Right lobe of liver (tissue), 6 donors: Measurements from ENCODE around the gene NUDT22. TPM values are rescaled to one million over a fixed set of nuclear protein-coding genes. Genes with fewer than 3 reads are reported as not detected.

Experiments
- ATAC-seq, 4 donors: fragments of 200-7000 bp; cut with Tn5 transposase; one replicate each; pipeline ENCODE4 v1.9.1; 2020; ENCODE audit warnings: mild to moderate bottlenecking in 4 of 4, moderate library complexity in 4 of 4
- DNase-seq, 3 donors: peaks; one replicate each; pipeline ENCODE4 v3.0.0-alpha.2; 2020
- H3K27ac ChIP-seq, 3 donors: fragments of 200-600 bp; one replicate each; pipeline ENCODE4 v1.8.0; 2022
- H3K27me3 ChIP-seq, 2 donors: fragments of 200-600 bp; one replicate each; pipeline ENCODE4 v1.8.0; 2022
- H3K36me3 ChIP-seq, 4 donors: fragments of 200-600 bp; sonication (generic) in 1 of 4; one replicate each; pipeline versions ENCODE4 v1.5.1 to v1.8.0; 2017 to 2022; ENCODE audit warnings: control low read depth in 1 of 4
- H3K4me1 ChIP-seq, 4 donors: fragments of 200-600 bp; sonication (generic) in 1 of 4; one replicate each; pipeline versions ENCODE4 v1.5.1 to v1.8.0; 2017 to 2022; ENCODE audit warnings: control low read depth in 1 of 4
- H3K4me3 ChIP-seq, 3 donors: fragments of 200-600 bp; one replicate each; pipeline ENCODE4 v1.8.0; 2022
- H3K9me3 ChIP-seq, 4 donors: fragments of 200-600 bp; sonication (generic) in 1 of 4; one replicate each; pipeline versions ENCODE4 v1.5.1 to v1.8.0; 2017 to 2022; ENCODE audit warnings: control low read depth in 1 of 4
- POLR2A ChIP-seq: fragments of 450-650 bp; IDR thresholded peaks from one replicate; pipeline ENCODE4 v1.6.1; 2017; ENCODE audit warnings: antibody characterized with exemption, mild to moderate bottlenecking
- WGBS: methylation state at CpG from one replicate; pipeline ENCODE4 v1.1.6; 2018; ENCODE audit warnings: low coverage, low lambda C conversion rate; ENCODE audit not compliant: insufficient coverage; ENCODE audit errors: missing lambda C conversion rate; 5-methylcytosine and 5-hydroxymethylcytosine counted together
- intact Hi-C, 2 donors: fragments of 100-400 bp; cut with DNase I; formaldehyde crosslinking; loops; one replicate each; pipeline versions ENCODE4 v1.11.2 to v1.14.1; 2022
- total RNA-seq, 6 experiments: library from RNA; depleted of rRNA in 2 of 6; stranded (reverse); fragments of >200 nt in 2 of 6; fragmentation: NEBNext Ultra II Directional in 3 of 6; extraction: Animal tissue kit (Norgen Biotek cat#: 25700) in 3 of 6; gene quantifications; one replicate each; pipeline versions ENCODE4 v1.1.0 to v1.2.4, GENCODE V29; 2016 to 2023
- TF ChIP-seq, protein P1 (sequence below), 4 donors: fragments of 200-600 bp in 3 of 4; fragments of 450-650 bp in 1 of 4; IDR thresholded peaks; one replicate each; pipeline versions ENCODE4 v1.5.1 to v1.8.0; 2016 to 2022; ENCODE audit warnings: antibody characterized with exemption in 4 of 4, mild to moderate bottlenecking in 2 of 4
- donor health status: DM: no; HTN: yes; CAD: no.
- donor health status: DM: no; HTN: no; CAD: no.
- donor health status: DM: no; HTN: no; CAD: no.
- donor health status: DM: no; HTN: yes; CAD: no.
- donor health status: DM: no; HTN: yes; CAD: no.

NUDT22 gene
- total RNA-seq, 6 experiments from 2014 or later = 23.2 to 46.7 (median 32.1) TPM

- Histone ChIP-seq H3K36me3 (no peaks in the 10 kb centered on the region), H3K27me3 (no peaks in the 10 kb centered on the region), H3K27ac (no peak overlapping the region), H3K4me3 (no peak overlapping the region), H3K4me1 (peaks cover 0 to 4% (median 3%) of the 10 kb centered on the region in 4 donors), H3K9me3 (no peaks in the 10 kb centered on the region)
- DNase-seq (peak in 1 of 3 donors; percentile 32), ATAC-seq (peak in 2 of 4 donors; percentile 19 to 40)
- TF ChIP-seq, protein P1, sequence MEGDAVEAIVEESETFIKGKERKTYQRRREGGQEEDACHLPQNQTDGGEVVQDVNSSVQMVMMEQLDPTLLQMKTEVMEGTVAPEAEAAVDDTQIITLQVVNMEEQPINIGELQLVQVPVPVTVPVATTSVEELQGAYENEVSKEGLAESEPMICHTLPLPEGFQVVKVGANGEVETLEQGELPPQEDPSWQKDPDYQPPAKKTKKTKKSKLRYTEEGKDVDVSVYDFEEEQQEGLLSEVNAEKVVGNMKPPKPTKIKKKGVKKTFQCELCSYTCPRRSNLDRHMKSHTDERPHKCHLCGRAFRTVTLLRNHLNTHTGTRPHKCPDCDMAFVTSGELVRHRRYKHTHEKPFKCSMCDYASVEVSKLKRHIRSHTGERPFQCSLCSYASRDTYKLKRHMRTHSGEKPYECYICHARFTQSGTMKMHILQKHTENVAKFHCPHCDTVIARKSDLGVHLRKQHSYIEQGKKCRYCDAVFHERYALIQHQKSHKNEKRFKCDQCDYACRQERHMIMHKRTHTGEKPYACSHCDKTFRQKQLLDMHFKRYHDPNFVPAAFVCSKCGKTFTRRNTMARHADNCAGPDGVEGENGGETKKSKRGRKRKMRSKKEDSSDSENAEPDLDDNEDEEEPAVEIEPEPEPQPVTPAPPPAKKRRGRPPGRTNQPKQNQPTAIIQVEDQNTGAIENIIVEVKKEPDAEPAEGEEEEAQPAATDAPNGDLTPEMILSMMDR (IDR thresholded peaks at IDR 0.05) = no peak
- TF ChIP-seq POLR2A = no peak
- 85% methylated on average over 9 of the region's 29 CpGs for WGBS
- intact Hi-C loops = no loop called here
Measured at GRCh38 chr11:64263021-64263946, 37.2 kb downstream of the NUDT22 start.

GRCh38 chr11:64263947-64264317 is 37.9 kb downstream of the NUDT22 start:
- Histone ChIP-seq H3K4me3 (no peak overlapping the region), H3K4me1 (peaks cover 0 to 9% (median 7%) of the 10 kb centered on the region in 4 donors), H3K27ac (no peak overlapping the region), H3K27me3 (no peaks in the 10 kb centered on the region), H3K9me3 (no peaks in the 10 kb centered on the region), H3K36me3 (no peaks in the 10 kb centered on the region)
- intact Hi-C loops = no loop called here
- no peak for TF ChIP-seq POLR2A
- TF ChIP-seq, protein P1 (IDR thresholded peaks at IDR 0.05) = no peak
- WGBS = no CpG with 5 or more reads among the region's 8 CpGs
- DNase-seq (no peak), ATAC-seq (no peak)

GRCh38 chr11:64264371-64264852 is 38.3 kb downstream of the NUDT22 start:
- no peak for ATAC-seq

DNA sequence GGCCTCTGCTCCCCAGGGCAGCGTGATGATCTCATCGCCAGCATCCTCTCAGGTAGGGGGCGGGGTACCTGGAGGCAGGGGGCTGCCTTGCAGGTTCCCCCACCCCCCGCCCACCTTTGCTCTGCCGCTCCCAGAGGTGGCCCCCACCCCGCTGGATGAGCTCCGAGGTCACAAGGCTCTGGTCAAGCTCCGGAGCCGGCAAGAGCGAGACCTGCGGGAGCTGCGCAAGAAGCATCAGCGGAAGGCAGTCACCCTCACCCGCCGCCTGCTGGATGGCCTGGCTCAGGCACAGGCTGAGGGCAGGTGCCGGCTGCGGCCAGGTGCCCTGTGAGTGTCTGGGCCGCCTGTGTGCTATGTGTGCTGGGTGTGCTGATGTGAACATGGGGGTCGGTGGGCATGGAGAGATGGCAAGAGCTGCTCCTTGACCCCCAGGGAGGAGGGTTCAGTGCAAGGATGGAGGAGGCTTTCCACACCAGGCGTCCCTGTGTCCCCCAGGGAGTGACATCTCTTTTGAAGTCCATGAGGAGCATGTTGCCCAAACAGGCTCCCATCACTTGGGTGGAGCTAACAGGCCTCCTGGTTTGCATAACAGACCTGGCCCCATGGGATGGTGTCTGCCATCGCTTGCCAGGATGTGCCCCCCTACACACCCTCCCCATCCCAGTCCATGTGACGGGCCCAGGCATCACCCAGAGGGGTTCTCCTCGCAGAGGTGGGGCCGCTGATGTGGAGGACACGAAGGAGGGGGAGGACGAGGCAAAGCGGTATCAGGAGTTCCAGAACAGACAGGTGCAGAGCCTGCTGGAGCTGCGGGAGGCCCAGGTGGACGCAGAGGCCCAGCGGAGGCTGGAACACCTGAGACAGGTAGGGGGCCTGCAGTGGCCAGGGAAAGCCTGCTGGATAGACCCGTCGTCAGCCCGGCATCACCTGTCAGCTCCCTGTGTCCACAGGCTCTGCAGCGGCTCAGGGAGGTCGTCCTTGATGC is 39.4 kb downstream of the NUDT22 start:
- Histone ChIP-seq H3K36me3 (no peaks in the 10 kb centered on the region), H3K4me1 (peaks cover 0 to 11% (median 7%) of the 10 kb centered on the region in 4 donors), H3K4me3 (no peak overlapping the region), H3K9me3 (no peaks in the 10 kb centered on the region), H3K27ac (no peak overlapping the region), H3K27me3 (no peaks in the 10 kb centered on the region)
- intact Hi-C loops = no loop called here
- 79% methylated on average over 9 of the region's 35 CpGs for WGBS
- no peak for ATAC-seq
- no peak for TF ChIP-seq POLR2A
- TF ChIP-seq, protein P1 (IDR thresholded peaks at IDR 0.05) = no peak
- DNase-seq = no peak

More at GRCh38 chr11:64264371-64264852, 38.3 kb downstream of the NUDT22 start:
- H3K4me1 ChIP-seq = peaks cover 0 to 11% (median 7%) of the 10 kb centered on the region in 4 donors
- DNase-seq = no peak
- intact Hi-C loops = no loop called here
- H3K27ac ChIP-seq = no peak overlapping the region
- 80% methylated on average over 5 of the region's 10 CpGs for WGBS
- H3K9me3 ChIP-seq = no peaks in the 10 kb centered on the region
- H3K27me3 ChIP-seq = no peaks in the 10 kb centered on the region
- no peak for TF ChIP-seq POLR2A
- TF ChIP-seq, protein P1 (IDR thresholded peaks at IDR 0.05) = no peak
- H3K4me3 ChIP-seq = no peak overlapping the region
- H3K36me3 ChIP-seq = no peaks in the 10 kb centered on the region
